HepG2 (cell line): ENCODE data around the gene PDE4C. TPM values are rescaled to one million over a fixed set of nuclear protein-coding genes. Genes with fewer than 3 reads are reported as not detected.

Source experiments
- KAT8 ChIP-seq: IDR thresholded peaks from 2 replicates; pipeline ENCODE4 v1.6.1; 2016; ENCODE audit warnings: missing genetic modification reagents, missing compliant biosample characterization
- MIXL1 ChIP-seq: IDR thresholded peaks from 2 replicates; pipeline ENCODE4 v1.6.1; 2016
- PHF8 ChIP-seq: sonication (generic); formaldehyde crosslinking; IDR thresholded peaks from 2 replicates; pipeline ENCODE4 v1.5.0; 2020; ENCODE audit warnings: missing genetic modification reagents
- RXRB ChIP-seq: IDR thresholded peaks from 2 replicates; pipeline ENCODE4 v1.6.1; 2016; ENCODE audit warnings: borderline replicate concordance, missing genetic modification reagents, missing compliant biosample characterization
- ZNF501 ChIP-seq: sonication (generic); formaldehyde crosslinking; IDR thresholded peaks from 2 replicates; pipeline ENCODE4 v1.5.1; 2020; ENCODE audit warnings: mild to moderate bottlenecking, moderate library complexity, missing genetic modification reagents
- polyA plus RNA-seq, 8 experiments: library from polyadenylated mRNA; depleted of rRNA in 3 of 8; stranded (reverse) in 7 of 8; unstranded in 1 of 8; fragments of >200 nt; fragmentation: Illumina TruSeq in 4 of 8; extraction: Trizol in 4 of 8; gene quantifications; 2 replicates each; pipeline versions ENCODE4 v1.2.1 to v1.2.3, GENCODE V29; 2011 to 2016; ENCODE audit warnings: low read depth in 4 of 8, missing spikeins in 1 of 8, mixed read lengths in 1 of 8; ENCODE audit not compliant: insufficient read depth in 1 of 8
- total RNA-seq, 5 experiments: library from RNA; depleted of rRNA; stranded (reverse); fragments of >200 nt; fragmentation: Illumina TruSeq; extraction: Trizol; gene quantifications; 2 replicates each; pipeline ENCODE4 v1.2.3, GENCODE V29; 2016; ENCODE audit warnings: low read depth in 1 of 5
- TF ChIP-seq, protein P1 (sequence below): sonication (generic); formaldehyde crosslinking; IDR thresholded peaks from 2 replicates; pipeline ENCODE4 v1.4.0; 2020; ENCODE audit warnings: missing genetic modification reagents, mild to moderate bottlenecking, borderline replicate concordance
- TF ChIP-seq, protein P2 (sequence below): sonication (generic); formaldehyde crosslinking; IDR thresholded peaks from 2 replicates; pipeline ENCODE4; 2020; ENCODE audit warnings: missing genetic modification reagents, mild to moderate bottlenecking, borderline replicate concordance
- TF ChIP-seq, protein P3 (sequence below): sonication (generic); IDR thresholded peaks from 2 replicates; pipeline ENCODE4 v1.6.1; 2016; ENCODE audit warnings: low read depth, borderline replicate concordance
- TF ChIP-seq, protein P4 (sequence below): sonication (generic); formaldehyde crosslinking; IDR thresholded peaks from 2 replicates; pipeline ENCODE4 v1.8.0; 2022; ENCODE audit warnings: missing genetic modification reagents, mild to moderate bottlenecking, inconsistent platforms, borderline replicate concordance
- TF ChIP-seq, protein P5 (sequence below): sonication (generic); formaldehyde crosslinking; conservative IDR thresholded peaks from 2 replicates; pipeline ENCODE4 v1.4.0; 2020; ENCODE audit warnings: mild to moderate bottlenecking, missing genetic modification reagents, moderate library complexity
- TF ChIP-seq, protein P6 (sequence below): sonication (generic); formaldehyde crosslinking; IDR thresholded peaks from 2 replicates; pipeline ENCODE4 v1.8.0; 2022; ENCODE audit warnings: mild to moderate bottlenecking, missing genetic modification reagents, moderate library complexity

Gene PDE4C
- total and polyA plus RNA-seq, 2 of the 13 experiments (the other 11 are each of a cell fraction or from before 2014, with no cell fraction given), result 1.4 to 14.0 TPM

DNA sequence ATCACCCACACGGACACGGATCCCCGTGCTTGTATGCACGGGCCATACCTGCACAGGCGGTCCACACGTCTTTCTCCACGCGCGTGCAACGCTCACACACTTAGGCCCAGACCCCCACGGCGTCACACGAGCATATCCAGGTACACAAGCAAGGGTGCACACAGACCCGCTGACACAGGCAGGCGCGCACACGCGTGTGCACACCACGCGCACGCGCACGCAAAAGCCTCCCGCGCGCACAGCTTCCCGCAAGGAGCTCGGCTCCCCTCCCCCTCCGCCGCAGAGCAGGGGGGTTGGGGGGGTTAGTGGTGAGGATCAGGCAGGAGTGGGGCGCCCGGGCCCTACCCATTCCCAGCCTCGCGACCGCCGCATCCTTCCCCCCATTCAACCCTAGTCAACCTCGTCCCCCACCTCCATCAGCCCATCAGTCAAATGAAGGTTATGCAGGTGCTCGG, 22.8 kb downstream of the PDE4C start (continued):
- TF ChIP-seq RXRB (CRISPR knock-in tag) (no peak), PHF8 (CRISPR knock-in tag) (peak; percentile 46), ZNF501 (no peak), KAT8 (CRISPR knock-in tag) (no peak), MIXL1 (CRISPR knock-in tag) (no peak)
- TF ChIP-seq, protein P1, sequence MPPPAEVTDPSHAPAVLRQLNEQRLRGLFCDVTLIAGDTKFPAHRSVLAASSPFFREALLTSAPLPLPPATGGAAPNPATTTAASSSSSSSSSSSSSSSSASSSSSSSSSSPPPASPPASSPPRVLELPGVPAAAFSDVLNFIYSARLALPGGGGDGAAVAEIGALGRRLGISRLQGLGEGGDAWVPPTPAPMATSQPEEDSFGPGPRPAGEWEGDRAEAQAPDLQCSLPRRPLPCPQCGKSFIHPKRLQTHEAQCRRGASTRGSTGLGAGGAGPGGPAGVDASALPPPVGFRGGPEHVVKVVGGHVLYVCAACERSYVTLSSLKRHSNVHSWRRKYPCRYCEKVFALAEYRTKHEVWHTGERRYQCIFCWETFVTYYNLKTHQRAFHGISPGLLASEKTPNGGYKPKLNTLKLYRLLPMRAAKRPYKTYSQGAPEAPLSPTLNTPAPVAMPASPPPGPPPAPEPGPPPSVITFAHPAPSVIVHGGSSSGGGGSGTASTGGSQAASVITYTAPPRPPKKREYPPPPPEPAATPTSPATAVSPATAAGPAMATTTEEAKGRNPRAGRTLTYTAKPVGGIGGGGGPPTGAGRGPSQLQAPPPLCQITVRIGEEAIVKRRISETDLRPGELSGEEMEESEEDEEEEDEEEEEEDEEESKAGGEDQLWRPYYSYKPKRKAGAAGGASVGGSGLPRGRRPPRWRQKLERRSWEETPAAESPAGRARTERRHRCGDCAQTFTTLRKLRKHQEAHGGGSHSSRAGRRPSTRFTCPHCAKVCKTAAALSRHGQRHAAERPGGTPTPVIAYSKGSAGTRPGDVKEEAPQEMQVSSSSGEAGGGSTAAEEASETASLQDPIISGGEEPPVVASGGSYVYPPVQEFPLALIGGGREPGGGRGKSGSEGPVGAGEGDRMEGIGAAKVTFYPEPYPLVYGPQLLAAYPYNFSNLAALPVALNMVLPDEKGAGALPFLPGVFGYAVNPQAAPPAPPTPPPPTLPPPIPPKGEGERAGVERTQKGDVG (CRISPR knock-in tag), result no peak
- TF ChIP-seq, protein P2, sequence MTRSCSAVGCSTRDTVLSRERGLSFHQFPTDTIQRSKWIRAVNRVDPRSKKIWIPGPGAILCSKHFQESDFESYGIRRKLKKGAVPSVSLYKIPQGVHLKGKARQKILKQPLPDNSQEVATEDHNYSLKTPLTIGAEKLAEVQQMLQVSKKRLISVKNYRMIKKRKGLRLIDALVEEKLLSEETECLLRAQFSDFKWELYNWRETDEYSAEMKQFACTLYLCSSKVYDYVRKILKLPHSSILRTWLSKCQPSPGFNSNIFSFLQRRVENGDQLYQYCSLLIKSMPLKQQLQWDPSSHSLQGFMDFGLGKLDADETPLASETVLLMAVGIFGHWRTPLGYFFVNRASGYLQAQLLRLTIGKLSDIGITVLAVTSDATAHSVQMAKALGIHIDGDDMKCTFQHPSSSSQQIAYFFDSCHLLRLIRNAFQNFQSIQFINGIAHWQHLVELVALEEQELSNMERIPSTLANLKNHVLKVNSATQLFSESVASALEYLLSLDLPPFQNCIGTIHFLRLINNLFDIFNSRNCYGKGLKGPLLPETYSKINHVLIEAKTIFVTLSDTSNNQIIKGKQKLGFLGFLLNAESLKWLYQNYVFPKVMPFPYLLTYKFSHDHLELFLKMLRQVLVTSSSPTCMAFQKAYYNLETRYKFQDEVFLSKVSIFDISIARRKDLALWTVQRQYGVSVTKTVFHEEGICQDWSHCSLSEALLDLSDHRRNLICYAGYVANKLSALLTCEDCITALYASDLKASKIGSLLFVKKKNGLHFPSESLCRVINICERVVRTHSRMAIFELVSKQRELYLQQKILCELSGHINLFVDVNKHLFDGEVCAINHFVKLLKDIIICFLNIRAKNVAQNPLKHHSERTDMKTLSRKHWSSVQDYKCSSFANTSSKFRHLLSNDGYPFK, result no peak; the same call in 1 of the 2 replicates
- TF ChIP-seq, protein P3, sequence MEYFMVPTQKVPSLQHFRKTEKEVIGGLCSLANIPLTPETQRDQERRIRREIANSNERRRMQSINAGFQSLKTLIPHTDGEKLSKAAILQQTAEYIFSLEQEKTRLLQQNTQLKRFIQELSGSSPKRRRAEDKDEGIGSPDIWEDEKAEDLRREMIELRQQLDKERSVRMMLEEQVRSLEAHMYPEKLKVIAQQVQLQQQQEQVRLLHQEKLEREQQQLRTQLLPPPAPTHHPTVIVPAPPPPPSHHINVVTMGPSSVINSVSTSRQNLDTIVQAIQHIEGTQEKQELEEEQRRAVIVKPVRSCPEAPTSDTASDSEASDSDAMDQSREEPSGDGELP, result no peak
- TF ChIP-seq, protein P4, sequence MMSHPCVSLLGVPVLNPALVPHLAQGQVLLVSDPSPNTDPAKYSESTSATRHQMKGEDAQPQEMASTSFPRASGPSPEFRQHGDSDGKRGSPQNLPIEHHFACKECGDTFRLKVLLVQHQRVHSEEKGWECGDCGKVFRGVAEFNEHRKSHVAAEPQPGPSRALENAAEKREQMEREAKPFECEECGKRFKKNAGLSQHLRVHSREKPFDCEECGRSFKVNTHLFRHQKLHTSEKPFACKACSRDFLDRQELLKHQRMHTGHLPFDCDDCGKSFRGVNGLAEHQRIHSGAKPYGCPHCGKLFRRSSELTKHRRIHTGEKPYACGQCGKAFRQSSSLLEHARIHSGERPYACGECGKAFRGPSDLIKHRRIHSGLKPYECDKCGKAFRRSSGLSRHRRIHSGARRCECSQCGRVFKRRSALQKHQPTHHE (CRISPR knock-in tag), result no peak
- TF ChIP-seq, protein P5, sequence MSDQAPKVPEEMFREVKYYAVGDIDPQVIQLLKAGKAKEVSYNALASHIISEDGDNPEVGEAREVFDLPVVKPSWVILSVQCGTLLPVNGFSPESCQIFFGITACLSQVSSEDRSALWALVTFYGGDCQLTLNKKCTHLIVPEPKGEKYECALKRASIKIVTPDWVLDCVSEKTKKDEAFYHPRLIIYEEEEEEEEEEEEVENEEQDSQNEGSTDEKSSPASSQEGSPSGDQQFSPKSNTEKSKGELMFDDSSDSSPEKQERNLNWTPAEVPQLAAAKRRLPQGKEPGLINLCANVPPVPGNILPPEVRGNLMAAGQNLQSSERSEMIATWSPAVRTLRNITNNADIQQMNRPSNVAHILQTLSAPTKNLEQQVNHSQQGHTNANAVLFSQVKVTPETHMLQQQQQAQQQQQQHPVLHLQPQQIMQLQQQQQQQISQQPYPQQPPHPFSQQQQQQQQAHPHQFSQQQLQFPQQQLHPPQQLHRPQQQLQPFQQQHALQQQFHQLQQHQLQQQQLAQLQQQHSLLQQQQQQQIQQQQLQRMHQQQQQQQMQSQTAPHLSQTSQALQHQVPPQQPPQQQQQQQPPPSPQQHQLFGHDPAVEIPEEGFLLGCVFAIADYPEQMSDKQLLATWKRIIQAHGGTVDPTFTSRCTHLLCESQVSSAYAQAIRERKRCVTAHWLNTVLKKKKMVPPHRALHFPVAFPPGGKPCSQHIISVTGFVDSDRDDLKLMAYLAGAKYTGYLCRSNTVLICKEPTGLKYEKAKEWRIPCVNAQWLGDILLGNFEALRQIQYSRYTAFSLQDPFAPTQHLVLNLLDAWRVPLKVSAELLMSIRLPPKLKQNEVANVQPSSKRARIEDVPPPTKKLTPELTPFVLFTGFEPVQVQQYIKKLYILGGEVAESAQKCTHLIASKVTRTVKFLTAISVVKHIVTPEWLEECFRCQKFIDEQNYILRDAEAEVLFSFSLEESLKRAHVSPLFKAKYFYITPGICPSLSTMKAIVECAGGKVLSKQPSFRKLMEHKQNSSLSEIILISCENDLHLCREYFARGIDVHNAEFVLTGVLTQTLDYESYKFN (CRISPR knock-in tag), result no peak
- TF ChIP-seq, protein P6, sequence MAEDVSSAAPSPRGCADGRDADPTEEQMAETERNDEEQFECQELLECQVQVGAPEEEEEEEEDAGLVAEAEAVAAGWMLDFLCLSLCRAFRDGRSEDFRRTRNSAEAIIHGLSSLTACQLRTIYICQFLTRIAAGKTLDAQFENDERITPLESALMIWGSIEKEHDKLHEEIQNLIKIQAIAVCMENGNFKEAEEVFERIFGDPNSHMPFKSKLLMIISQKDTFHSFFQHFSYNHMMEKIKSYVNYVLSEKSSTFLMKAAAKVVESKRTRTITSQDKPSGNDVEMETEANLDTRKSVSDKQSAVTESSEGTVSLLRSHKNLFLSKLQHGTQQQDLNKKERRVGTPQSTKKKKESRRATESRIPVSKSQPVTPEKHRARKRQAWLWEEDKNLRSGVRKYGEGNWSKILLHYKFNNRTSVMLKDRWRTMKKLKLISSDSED (CRISPR knock-in tag), result 0 out of 2 replicates have a peak, but pooled peaks have one; percentile 74
